Stimulated activated CD8-positive, alpha-beta memory T cell treated with anti-CD3 and anti-CD28 coated beads, Interleukin-12 subunit alpha, Interleukin-12 subunit beta, amount 100 ng/mL, for 24 hours (primary cell): ENCODE data around the gene PLG.
"Not testable (repeated sequence)": the region's sequence is repeated elsewhere in the genome, so short reads cannot be mapped to it uniquely, and the experiment has no call there.

Experiments used
- DNase-seq: peaks from one replicate; pipeline ENCODE4 v3.0.0-alpha.2; 2020; ENCODE audit errors: extremely low read depth

PLG gene

GRCh38 chr6:160775792-160776580 is 73.9 kb downstream of the PLG start:
- DNase-seq: no peak

- DNase-seq: not testable (repeated sequence)
Measured at GRCh38 chr6:160779095-160779494, 77.1 kb downstream of the PLG start.

GRCh38 chr6:160780656-160781055 is 78.6 kb downstream of the PLG start:
- not testable (repeated sequence) for DNase-seq

- DNase-seq: no peak
Measured at GRCh38 chr6:160781298-160781697, 79.3 kb downstream of the PLG start.

DNA sequence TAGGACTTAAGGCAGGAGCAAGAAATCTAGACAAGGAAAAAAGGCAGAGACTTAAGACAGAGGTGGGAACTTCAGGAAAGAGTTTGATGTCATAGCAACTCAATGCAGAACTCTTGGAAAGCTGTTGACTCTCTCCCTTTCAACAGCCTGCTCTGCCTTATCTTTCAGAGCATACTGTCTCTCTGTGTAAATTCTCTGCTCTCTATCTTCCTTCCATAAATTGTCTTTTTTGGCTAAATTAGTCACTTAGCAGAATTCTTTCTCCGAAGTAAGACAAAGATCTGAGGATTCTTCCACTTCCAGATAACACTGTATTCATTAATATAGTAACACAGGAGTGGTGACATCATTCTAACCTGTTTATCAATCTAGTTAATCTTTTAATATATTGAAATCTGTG is 80.2 kb downstream of the PLG start:
- no peak for DNase-seq

DNA sequence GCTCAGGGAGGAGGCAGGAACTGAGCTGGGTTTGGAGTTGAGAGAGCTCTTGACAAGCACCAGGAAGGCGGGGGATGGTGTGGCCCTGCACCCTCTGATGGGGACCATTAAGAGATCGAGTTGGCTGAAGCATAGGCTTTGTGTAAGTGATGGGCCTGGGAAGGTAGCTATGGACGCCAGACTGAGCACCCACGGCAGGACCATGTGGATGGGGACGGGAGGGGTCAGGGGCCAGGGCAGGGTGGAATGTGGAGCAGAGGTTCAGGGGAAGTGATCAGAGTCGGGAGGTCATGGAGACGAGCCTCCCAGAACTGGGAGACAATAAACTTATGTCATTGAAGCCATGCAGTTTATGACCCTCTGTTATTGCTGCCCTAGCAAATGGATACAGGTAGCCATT is 81.7 kb downstream of the PLG start:
- no peak for DNase-seq

DNA sequence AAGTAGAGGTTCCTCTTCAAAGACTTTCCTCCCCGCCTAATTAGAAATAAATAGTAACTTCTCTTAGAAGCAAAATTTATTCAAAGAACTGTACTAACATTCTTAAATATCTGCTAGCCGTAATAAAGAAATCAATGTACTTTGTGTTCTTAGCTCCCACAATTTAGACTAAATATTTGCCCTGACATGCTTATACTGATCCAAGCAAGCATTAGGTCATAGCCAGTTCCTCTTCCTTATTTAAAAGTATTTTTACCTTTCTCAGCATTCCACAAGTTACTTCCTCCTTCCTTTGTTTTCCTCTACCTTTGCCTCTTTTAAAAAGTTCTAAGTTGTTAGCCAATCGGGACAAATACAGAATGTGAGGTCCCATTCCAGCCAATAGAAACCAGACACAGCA is 86.1 kb downstream of the PLG start:
- not testable (repeated sequence) for DNase-seq

DNA sequence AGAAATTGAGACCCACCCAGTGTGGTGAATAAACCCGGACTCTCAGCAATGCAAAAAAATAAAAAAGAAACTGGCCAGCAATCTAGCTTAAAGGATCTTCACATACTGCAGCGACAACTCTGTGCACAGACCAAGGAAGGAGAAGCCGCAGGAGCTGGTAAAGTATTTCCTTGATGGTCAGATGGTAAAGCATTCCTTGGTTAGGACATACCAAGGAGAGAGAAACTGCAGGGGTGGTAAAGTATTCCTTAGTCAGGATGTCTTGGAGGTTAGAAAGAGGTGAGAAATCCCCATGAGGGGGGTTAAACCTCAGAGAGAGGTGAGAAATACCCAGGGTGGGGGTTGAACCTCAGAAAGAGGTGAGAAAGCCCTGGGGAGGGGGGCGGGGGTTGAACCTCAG is 86.8 kb downstream of the PLG start:
- DNase-seq: no peak

DNA sequence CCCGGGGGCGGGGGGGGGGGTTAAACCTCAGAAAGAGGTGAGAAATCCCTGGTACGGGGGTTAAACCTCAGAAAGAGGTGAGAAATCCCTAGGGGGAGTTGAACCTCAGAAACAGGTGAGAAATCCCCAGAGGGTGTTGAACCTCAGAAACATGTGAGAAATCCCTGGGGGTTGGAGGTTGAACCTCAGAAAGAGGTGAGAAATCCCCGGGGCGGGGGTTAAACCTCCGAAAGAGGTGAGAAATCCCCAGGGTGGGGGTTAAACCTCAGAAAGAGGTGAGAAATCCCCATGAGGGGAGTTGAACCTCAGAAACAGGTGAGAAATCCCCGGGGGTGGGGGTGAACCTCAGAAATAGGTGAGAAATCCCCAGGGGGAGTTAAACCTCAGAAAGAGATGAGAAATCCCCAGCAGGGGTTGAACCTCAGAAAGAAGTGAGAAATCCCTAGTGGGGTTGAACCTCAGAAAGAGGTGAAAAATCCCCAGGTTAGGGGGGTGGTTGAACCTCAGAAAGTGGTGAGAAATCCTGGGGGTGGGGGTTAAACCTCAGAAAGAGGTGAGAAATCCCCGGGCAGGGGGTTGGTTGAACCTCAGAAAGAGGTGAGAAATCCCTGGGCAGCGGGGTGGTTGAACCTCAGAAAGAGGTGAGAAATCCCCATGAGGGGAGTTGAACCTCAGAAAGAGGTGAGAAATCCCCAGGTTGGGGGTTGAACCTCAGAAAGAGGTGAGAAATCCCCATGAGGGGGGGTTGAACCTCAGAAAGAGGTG is 87.4 kb downstream of the PLG start:
- no peak for DNase-seq

DNA sequence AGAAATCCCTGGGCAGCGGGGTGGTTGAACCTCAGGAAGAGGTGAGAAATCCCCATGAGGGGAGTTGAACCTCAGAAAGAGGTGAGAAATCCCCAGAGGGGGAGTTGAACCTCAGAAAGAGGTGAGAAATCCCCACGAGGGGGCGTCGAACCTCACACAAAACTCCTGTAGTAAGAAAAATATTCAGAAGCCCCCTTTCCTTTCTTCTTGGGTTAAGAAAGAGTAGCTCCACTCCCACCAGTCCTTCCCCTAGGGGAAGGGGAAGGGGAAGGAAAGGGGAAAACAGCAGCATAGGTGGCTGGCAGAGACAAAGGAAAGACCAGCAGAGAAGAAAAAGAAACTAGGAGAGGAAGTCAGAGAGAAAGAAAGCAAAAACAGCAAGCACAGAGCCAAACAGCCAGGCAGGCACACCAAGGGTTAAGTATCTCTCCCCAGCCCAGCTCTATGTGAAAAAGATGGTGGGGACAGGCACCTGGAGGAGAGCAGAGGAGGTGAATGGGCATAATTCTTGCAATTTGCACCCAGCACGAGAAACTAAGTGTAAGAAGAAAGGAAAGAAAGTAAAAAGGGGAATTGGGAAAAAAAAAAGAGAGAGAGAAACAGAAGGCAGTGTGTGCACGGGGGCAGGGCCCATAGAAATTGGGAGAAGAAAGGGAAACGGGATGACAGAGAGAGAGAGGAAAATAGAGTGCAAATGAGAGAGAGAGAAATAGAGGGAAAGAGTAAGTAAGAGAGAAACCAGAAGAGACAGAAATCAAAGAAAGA is 88.2 kb downstream of the PLG start:
- no peak for DNase-seq

- no peak for DNase-seq
Measured at GRCh38 chr6:160791459-160791858, 89.4 kb downstream of the PLG start.

GRCh38 chr6:160791981-160792418 is 90.0 kb downstream of the PLG start:
- DNase-seq: no peak

DNA sequence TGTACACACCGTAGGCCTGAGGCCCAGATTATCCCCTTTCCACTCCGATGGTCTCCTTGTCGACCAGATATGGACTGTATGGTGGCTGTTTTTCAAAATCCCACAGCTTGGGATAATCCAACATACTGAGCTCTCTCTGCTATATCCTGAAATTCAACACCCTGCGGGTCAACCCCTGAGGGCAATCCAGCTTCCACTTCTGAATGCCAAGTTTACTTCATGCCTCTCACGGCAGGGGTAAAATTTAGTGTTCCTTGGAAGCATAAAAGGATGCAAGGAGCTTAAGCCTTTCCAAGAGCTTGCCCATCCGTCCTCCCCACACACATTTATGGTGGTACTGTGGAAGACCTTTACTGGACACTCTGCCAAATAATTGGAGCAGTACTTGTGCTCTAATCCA is 90.7 kb downstream of the PLG start:
- DNase-seq: no peak

DNA sequence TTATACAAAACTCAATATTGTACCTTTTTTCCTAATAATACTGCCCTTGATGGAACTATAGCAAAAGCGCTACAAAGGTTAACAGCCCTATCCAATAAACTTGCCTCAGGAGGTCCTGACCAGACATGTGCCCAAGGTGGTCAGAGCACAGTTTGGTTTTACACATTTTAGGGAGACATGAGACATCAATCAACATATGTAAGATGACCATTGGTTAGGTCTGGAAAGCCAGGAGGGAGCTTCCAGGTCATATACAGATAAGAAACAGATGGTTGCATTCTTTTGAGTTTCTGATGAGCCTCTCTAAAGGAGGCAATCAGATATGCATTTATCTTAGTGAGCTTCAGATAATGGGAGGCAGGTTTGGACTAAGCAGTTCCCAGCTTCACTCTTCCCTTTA is 91.6 kb downstream of the PLG start:
- no peak for DNase-seq

- no peak for DNase-seq
Measured at GRCh38 chr6:160795721-160796120, 93.7 kb downstream of the PLG start.

DNA sequence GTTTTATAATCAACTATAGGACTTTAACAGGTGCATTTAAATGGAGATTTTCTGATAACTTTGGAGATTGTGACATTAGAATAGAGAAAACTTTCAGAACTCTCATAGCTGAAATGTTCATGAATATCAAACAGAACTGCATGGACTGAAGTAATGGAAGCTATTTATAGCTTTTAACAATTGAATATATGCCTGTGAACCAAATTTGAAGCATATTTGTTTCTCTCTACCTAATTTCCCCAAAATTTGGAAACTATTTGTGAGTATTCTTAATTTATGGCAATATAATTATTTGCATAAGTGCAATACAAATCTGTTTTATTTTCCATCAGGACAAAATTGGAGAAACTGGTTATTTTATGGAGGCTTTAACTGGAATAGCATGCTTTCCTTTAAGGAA is 96.6 kb downstream of the PLG start:
- no peak for DNase-seq

DNA sequence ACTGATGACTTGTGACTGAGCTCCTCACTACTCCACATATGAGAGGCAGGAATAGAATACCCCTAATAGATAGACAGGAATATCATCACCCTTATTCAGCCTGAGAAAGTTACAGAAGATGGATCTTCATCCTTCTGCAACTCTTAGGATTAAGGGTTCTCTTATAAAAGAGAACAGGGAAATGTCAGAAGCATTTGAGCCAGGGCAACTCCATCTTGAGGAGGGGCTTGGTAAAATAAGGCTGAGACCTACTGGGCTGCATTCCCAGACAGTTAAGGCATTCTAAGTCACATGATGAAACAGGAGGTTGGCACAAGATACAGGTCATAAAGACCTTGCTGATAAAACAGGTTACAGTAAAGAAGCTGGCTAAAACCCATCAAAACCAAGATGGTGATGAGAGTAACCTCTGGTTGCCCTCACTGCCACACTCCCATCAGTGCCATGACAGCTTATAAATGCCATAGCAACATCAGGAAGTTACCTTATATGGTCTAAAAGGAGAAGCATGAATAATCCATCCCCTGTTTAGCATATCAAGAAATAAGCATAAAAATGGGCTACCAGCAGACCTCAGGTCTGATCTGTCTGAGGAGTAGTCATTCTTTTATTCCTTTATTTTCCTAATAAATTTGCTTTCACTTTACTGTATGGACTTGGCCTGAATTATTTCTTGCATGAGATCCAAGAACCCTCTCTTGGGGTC is 97.9 kb downstream of the PLG start:
- no peak for DNase-seq

DNA sequence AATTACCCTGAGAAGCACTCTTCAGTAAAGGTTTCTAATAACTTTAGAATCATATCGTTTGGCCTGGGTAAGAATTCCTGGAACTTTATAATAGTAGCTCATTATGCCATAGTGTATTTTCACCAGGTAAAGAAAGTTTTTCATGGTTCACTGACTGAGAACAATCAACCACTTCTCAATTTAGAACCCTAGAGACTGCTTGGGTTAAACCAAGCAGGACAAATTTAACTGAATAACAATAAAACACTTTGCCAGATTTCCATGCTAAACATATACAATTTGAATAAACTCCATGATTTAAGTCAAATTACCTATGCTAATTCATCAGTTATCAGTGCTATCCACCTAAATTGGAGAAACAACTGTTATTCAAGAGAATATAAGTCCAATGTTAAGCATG is 99.4 kb downstream of the PLG start:
- DNase-seq: no peak

DNA sequence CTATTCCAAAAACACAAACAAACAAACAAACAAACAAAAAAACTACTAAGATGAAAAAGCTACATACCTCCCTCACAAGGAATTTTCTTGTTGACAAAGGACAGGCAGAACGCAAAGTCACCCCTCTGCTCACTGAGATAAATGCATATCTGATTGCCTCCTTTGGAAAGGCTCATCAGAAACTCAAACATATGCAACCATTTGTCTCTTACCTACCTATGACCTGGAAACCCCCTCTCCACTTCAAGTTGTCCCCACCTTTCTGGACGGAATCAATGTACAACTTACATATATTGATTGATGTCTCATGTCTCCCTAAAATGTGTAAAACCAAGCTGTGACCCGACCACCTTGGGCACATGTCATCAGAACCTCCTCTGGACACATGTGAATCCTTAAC is 100.0 kb downstream of the PLG start:
- DNase-seq: not testable (repeated sequence)
